Natural killer cell (primary cell): ENCODE results near the gene PMPCB. TPM values are rescaled to one million over a fixed set of nuclear protein-coding genes. Genes with fewer than 3 reads are reported as not detected.
A peak's percentile ranks its signal among the peaks of the same experiment; 100 is the strongest.

Source experiments
- ATAC-seq, 3 donors: fragments of 150-1000 bp in 2 of 3; fragments of 200-7000 bp in 1 of 3; cut with Tn5 transposase; 1 replicate in 1 of 3; 2 replicates in 2 of 3; pipeline ENCODE4 v1.10.0; 2021; ENCODE audit warnings: mild to moderate bottlenecking in 2 of 3, moderate library complexity in 2 of 3
- DNase-seq, 2 donors: peaks; one replicate each; pipeline versions ENCODE4 v3.0.0 to v3.0.0-alpha.2; 2013 to 2021; ENCODE audit warnings: mixed read lengths in 1 of 2
- H3K27ac ChIP-seq: one replicate; pipeline ENCODE4 v1.5.1; 2013; ENCODE audit warnings: mild to moderate bottlenecking, low read length
- H3K27me3 ChIP-seq: one replicate; pipeline ENCODE4 v1.6.1; 2013; ENCODE audit warnings: low read length; ENCODE audit not compliant: control insufficient read depth, insufficient read depth
- H3K36me3 ChIP-seq: one replicate; pipeline ENCODE4 v1.6.1; 2013; ENCODE audit warnings: low read length; ENCODE audit not compliant: control insufficient read depth, insufficient read depth
- H3K4me1 ChIP-seq: one replicate; pipeline ENCODE4 v1.6.1; 2013; ENCODE audit warnings: low read length; ENCODE audit not compliant: control insufficient read depth, insufficient read depth
- H3K4me3 ChIP-seq: one replicate; pipeline ENCODE4 v1.5.1; 2013; ENCODE audit warnings: low read length
- H3K9me3 ChIP-seq: one replicate; pipeline ENCODE4 v1.6.1; 2013; ENCODE audit warnings: low read length; ENCODE audit not compliant: control insufficient read depth, insufficient read depth
- H3K27ac Mint-ChIP-seq, 2 donors: one replicate each; pipeline ENCODE4 v1.8.0; 2022; ENCODE audit warnings: mild to moderate bottlenecking in 2 of 2, mixed read lengths in 2 of 2, moderate library complexity in 1 of 2
- H3K27me3 Mint-ChIP-seq, 2 donors: one replicate each; pipeline ENCODE4 v1.8.0; 2022; ENCODE audit warnings: low read depth in 2 of 2, mixed read lengths in 2 of 2
- H3K36me3 Mint-ChIP-seq: one replicate; pipeline ENCODE4 v1.8.0; 2022; ENCODE audit warnings: mixed read lengths
- H3K4me1 Mint-ChIP-seq, 2 donors: one replicate each; pipeline ENCODE4 v1.8.0; 2022; ENCODE audit warnings: mixed read lengths in 2 of 2
- H3K4me3 Mint-ChIP-seq: one replicate; pipeline ENCODE4 v1.8.0; 2022; ENCODE audit warnings: mild to moderate bottlenecking, moderate library complexity, mixed read lengths
- H3K9me3 Mint-ChIP-seq, 2 donors: one replicate each; pipeline ENCODE4 v1.8.0; 2022; ENCODE audit warnings: mixed read lengths in 2 of 2
- CTCF ChIP-seq: fragments of 200-600 bp; IDR thresholded peaks from one replicate; pipeline ENCODE4 v1.8.0; 2022; ENCODE audit warnings: antibody characterized with exemption
- WGBS: methylation state at CpG from one replicate; pipeline ENCODE4 v1.1.7; 2013; ENCODE audit warnings: missing lambda C conversion rate; ENCODE audit not compliant: insufficient coverage; 5-methylcytosine and 5-hydroxymethylcytosine counted together
- intact Hi-C: fragments of 100-400 bp; cut with micrococcal nuclease; formaldehyde crosslinking; loops from one replicate; pipeline ENCODE4 v1.14.2; 2022
- total RNA-seq, 4 donors: library from RNA; stranded (reverse); fragments of 120-200 nt in 1 of 4; gene quantifications; one replicate each; pipeline versions ENCODE4 v1.2.3 to v1.2.4, GENCODE V29; 2013 to 2022

PMPCB gene
- total RNA-seq, 3 donors from 2014 or later (not counting 1 experiment from before 2014, with no cell fraction given) = 65.4 to 77.9 (median 75.9) TPM

- peaks cover 9% of the 10 kb centered on the region for H3K4me1 ChIP-seq
- no peaks in the 10 kb centered on the region for H3K36me3 Mint-ChIP-seq
- no peaks in the 10 kb centered on the region for H3K9me3 ChIP-seq
Observed at GRCh38 chr7:103349805-103350204, 52.6 kb downstream of the PMPCB start.

More at GRCh38 chr7:103349805-103350204, 52.6 kb downstream of the PMPCB start:
- intact Hi-C loops = no loop called here
- H3K4me3 ChIP-seq = no peak overlapping the region
- Mint-ChIP-seq H3K27ac (peak overlapping the region; percentile 10 to 27), H3K9me3 (no peaks in the 10 kb centered on the region), H3K4me1 (peaks cover 37 to 48% of the 10 kb centered on the region in 2 donors), H3K27me3 (no peaks in the 10 kb centered on the region), H3K4me3 (peak overlapping the region; percentile 64)
- ATAC-seq = no peak
- DNase-seq = no peak
- H3K27me3 ChIP-seq = no peaks in the 10 kb centered on the region
- H3K36me3 ChIP-seq = peaks cover 14% of the 10 kb centered on the region
- H3K27ac ChIP-seq = no peak overlapping the region
- no CpG with 5 or more reads among the region's 1 CpG for WGBS
- no peak for TF ChIP-seq CTCF

Other genes starting within 250 kb of the PMPCB start
- gene FBXL13, start 222.6 kb upstream of the PMPCB start, total RNA-seq = under 1 TPM; 0.70 to 0.89 (median 0.85) TPM
- gene ARMC10, start 222.3 kb upstream of the PMPCB start, total RNA-seq = 10 to 100 TPM; 15.0 to 17.2 (median 15.4) TPM
- 1 to 10 TPM; 5.3 to 6.7 (median 5.9) TPM for gene NAPEPLD, start 148.3 kb upstream of the PMPCB start, total RNA-seq
- 10 to 100 TPM; 56.8 to 74.2 (median 59.9) TPM for gene DNAJC2, start 47.3 kb downstream of the PMPCB start, total RNA-seq
- gene PSMC2, start 50.2 kb downstream of the PMPCB start, total RNA-seq = 10 to 100 TPM; 82.1 to 93.9 (median 88.1) TPM
- under 1 TPM in 1 of 3 donors, not detected in 2; 0.30 TPM for gene SLC26A5, start 148.8 kb downstream of the PMPCB start, total RNA-seq